ENCODE measurements around the gene LGALS9. TPM values are rescaled to one million over a fixed set of nuclear protein-coding genes. Genes with fewer than 3 reads are reported as not detected.

LGALS9 gene
- total RNA-seq, 1 donor from 2014 or later: 0.54 TPM

DNA sequence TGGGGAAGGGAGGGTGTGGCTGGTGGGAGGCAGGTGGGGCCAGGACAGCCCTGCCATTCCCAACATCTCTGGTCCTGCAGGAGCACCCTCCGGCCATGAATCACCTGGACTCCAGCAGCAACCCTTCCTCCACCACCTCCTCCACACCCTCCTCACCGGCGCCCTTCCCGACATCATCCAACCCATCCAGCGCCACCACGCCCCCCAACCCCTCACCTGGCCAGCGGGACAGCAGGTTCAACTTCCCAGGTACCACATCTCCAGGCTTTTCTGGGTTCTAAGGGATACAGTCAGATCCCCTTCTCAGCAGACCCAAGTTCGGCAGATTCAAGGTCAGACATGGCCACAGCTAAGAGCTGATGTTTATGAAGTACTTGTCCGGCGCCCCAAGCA lies 33.8 kb upstream of the LGALS9 start:
- H3K4me2 ChIP-seq: no peak overlapping the region
- no peak for DNase-seq (ENCODE audit: low spot score)
- no peak overlapping the region for H3K27ac Mint-ChIP-seq

DNA sequence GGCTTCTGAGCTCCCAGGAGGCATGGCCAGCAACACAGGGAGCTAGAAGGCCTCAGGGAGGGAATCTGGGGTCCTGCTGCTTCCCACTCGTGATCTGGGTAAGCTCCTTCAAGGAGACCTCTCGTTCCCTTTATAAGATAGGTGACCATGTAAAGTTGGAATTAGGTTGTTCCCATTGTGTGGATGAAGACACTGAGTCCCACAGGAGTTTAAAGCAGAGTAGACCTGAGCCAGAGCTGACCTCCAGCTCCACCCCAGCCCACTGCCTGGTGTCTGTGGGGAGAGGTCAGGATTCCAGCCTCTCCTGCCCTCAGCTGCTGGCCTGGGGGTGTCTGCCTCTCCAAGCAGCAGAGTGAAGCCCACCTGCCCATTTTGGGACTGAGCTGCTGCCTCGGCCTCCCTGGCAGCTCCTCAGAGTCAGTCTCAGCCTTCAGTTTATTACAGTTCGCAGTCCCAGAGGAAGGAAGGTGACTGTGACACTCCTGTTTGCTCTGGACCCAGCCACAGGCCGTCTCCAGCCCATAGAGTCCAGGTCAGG lies 33.1 kb upstream of the LGALS9 start:
- DNase-seq (ENCODE audit: low spot score): no peak
- TF ChIP-seq EZH2 (IDR thresholded peaks at IDR 0.05) (no peak), EZH2phosphoT487 (IDR thresholded peaks at IDR 0.05) (no peak)
- TF ChIP-seq, protein P1, sequence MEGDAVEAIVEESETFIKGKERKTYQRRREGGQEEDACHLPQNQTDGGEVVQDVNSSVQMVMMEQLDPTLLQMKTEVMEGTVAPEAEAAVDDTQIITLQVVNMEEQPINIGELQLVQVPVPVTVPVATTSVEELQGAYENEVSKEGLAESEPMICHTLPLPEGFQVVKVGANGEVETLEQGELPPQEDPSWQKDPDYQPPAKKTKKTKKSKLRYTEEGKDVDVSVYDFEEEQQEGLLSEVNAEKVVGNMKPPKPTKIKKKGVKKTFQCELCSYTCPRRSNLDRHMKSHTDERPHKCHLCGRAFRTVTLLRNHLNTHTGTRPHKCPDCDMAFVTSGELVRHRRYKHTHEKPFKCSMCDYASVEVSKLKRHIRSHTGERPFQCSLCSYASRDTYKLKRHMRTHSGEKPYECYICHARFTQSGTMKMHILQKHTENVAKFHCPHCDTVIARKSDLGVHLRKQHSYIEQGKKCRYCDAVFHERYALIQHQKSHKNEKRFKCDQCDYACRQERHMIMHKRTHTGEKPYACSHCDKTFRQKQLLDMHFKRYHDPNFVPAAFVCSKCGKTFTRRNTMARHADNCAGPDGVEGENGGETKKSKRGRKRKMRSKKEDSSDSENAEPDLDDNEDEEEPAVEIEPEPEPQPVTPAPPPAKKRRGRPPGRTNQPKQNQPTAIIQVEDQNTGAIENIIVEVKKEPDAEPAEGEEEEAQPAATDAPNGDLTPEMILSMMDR (IDR thresholded peaks at IDR 0.05): no peak
- Histone ChIP-seq H3K36me3 (no peaks in the 10 kb centered on the region), H2AFZ (replicated peaks) (no peak overlapping the region), H3K27me3 (no peaks in the 10 kb centered on the region), H3K4me2 (no peak overlapping the region), H3K4me1 (no peaks in the 10 kb centered on the region), H4K20me1 (ENCODE audit: low read depth) (no peaks in the 10 kb centered on the region), H3K9me3 (ENCODE audit: low read depth) (no peaks in the 10 kb centered on the region), H3K9ac (no peak overlapping the region), H3K27ac (no peak overlapping the region), H3F3A (ENCODE audit: low read depth) (no peaks in the 10 kb centered on the region), H3K4me3 (no peak overlapping the region), H3K79me2 (ENCODE audit: low read depth) (no peaks in the 10 kb centered on the region)
- Mint-ChIP-seq H3K27me3 (ENCODE audit: insufficient read depth, low read depth) (peaks cover 2% of the 10 kb centered on the region), H3K4me1 (peaks cover 5% of the 10 kb centered on the region), H3K36me3 (no peaks in the 10 kb centered on the region), H3K9me3 (no peaks in the 10 kb centered on the region), H3K4me3 (no peak overlapping the region), H3K27ac (no peak overlapping the region)

More for the DNA sequence above, 33.8 kb upstream of the LGALS9 start:
- Histone ChIP-seq H3F3A (ENCODE audit: low read depth) (no peaks in the 10 kb centered on the region), H3K4me1 (no peaks in the 10 kb centered on the region), H3K4me3 (no peak overlapping the region), H3K27me3 (no peaks in the 10 kb centered on the region), H4K20me1 (ENCODE audit: low read depth) (no peaks in the 10 kb centered on the region), H2AFZ (replicated peaks) (no peak overlapping the region), H3K79me2 (ENCODE audit: low read depth) (no peaks in the 10 kb centered on the region), H3K9ac (no peak overlapping the region), H3K36me3 (no peaks in the 10 kb centered on the region), H3K9me3 (ENCODE audit: low read depth) (no peaks in the 10 kb centered on the region), H3K27ac (no peak overlapping the region)
- Mint-ChIP-seq H3K4me3 (no peak overlapping the region), H3K27me3 (ENCODE audit: insufficient read depth, low read depth) (peaks cover 2% of the 10 kb centered on the region), H3K9me3 (no peaks in the 10 kb centered on the region), H3K36me3 (no peaks in the 10 kb centered on the region), H3K4me1 (peaks cover 5% of the 10 kb centered on the region)
- TF ChIP-seq, protein P1 (IDR thresholded peaks at IDR 0.05): no peak
- TF ChIP-seq EZH2phosphoT487 (IDR thresholded peaks at IDR 0.05) (no peak), EZH2 (IDR thresholded peaks at IDR 0.05) (no peak)

DNA sequence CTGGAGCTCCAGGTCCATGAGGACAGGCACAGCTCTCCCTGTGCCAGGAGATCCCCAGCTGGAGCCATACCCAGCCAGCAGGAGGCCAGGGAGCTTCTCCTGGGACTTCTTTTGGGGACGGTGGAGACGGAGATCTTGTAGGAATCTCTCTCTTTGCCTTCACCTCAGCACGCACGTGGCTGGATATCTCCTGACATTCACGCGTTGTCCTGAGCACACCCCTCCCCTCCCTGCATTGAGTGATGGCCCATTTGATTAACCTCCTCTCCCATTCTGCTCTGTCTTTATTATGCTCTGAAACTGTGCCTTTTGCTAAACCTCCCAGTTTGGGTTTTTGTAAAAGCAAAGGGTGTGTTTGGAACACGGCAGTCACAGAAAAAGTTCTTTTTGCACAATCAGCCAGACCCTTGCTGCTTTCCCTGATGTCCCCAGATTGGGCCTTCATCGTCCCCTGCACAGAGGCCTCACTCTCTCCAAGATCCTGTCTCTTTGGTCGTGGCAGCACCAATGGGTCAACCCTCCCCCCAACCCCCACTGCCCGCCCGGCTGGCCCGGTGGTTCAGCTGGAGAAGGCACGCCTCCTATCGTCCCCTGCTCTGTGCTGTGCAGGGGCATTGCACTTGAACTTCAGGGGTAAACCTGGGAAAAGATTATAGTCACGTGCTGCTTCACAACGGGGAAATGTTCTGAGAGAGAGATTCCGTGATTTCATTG lies 32.5 kb upstream of the LGALS9 start:
- H3K4me1 Mint-ChIP-seq: peaks cover 8% of the 10 kb centered on the region

More for the DNA sequence above, 32.5 kb upstream of the LGALS9 start:
- Histone ChIP-seq H3K4me3 (no peak overlapping the region), H3K9me3 (ENCODE audit: low read depth) (no peaks in the 10 kb centered on the region), H3F3A (ENCODE audit: low read depth) (no peaks in the 10 kb centered on the region), H3K4me2 (no peak overlapping the region), H3K4me1 (no peaks in the 10 kb centered on the region), H2AFZ (replicated peaks) (no peak overlapping the region), H4K20me1 (ENCODE audit: low read depth) (no peaks in the 10 kb centered on the region), H3K9ac (no peak overlapping the region), H3K27ac (no peak overlapping the region), H3K27me3 (no peaks in the 10 kb centered on the region), H3K36me3 (no peaks in the 10 kb centered on the region), H3K79me2 (ENCODE audit: low read depth) (no peaks in the 10 kb centered on the region)
- Mint-ChIP-seq H3K27me3 (ENCODE audit: insufficient read depth, low read depth) (peaks cover 2% of the 10 kb centered on the region), H3K27ac (no peak overlapping the region), H3K36me3 (no peaks in the 10 kb centered on the region), H3K4me3 (no peak overlapping the region), H3K9me3 (no peaks in the 10 kb centered on the region)
- DNase-seq (ENCODE audit: low spot score): no peak
- TF ChIP-seq, protein P1 (IDR thresholded peaks at IDR 0.05): no peak
- TF ChIP-seq EZH2 (IDR thresholded peaks at IDR 0.05) (no peak), EZH2phosphoT487 (IDR thresholded peaks at IDR 0.05) (no peak)

Data from neural progenitor cell (in vitro differentiated cells).